Tibial artery (tissue), 4 donors: ENCODE data around the gene SPRR4.
"Not testable (repeated sequence)": the region's sequence is repeated elsewhere in the genome, so short reads cannot be mapped to it uniquely, and the experiment has no call there.

Source experiments
- DNase-seq, 2 donors: peaks; one replicate each; pipeline ENCODE4 v3.0.0-alpha.2; 2019
- H3K27ac ChIP-seq, 2 donors: fragments of 200-600 bp; sonication (generic) in 1 of 2; 1 replicate in 1 of 2; 2 replicates in 1 of 2; pipeline ENCODE4 v1.5.1; 2018 to 2019; ENCODE audit warnings: mild to moderate bottlenecking in 1 of 2
- H3K27me3 ChIP-seq, 2 donors: fragments of 200-600 bp; sonication (generic) in 1 of 2; one replicate each; pipeline versions ENCODE4 v1.5.1 to v1.6.0; 2016 to 2019
- H3K36me3 ChIP-seq, 3 donors: fragments of 200-600 bp; sonication (generic) in 2 of 3; one replicate each; pipeline ENCODE4 v1.5.1; 2016 to 2019; ENCODE audit warnings: mild to moderate bottlenecking in 2 of 3
- H3K4me1 ChIP-seq, 4 donors: fragments of 200-600 bp; sonication (generic) in 2 of 4; 1 replicate in 3 of 4; 2 replicates in 1 of 4; pipeline ENCODE4 v1.5.1; 2016 to 2019
- H3K4me3 ChIP-seq, 2 donors: fragments of 200-600 bp; sonication (generic) in 1 of 2; 1 replicate in 1 of 2; 2 replicates in 1 of 2; pipeline ENCODE4 v1.5.1; 2018 to 2019; ENCODE audit warnings: mild to moderate bottlenecking in 2 of 2
- H3K9me3 ChIP-seq, 3 donors: fragments of 200-600 bp; sonication (generic) in 1 of 3; one replicate each; pipeline ENCODE4 v1.5.1; 2016 to 2019
- CTCF ChIP-seq, 2 experiments: fragments of 200-600 bp in 1 of 2; fragments of 450-650 bp in 1 of 2; IDR thresholded peaks; one replicate each; pipeline ENCODE4 v1.5.1; 2017 to 2019; ENCODE audit warnings: antibody characterized with exemption in 2 of 2, mild to moderate bottlenecking in 1 of 2, moderate library complexity in 1 of 2
- intact Hi-C: fragments of 100-400 bp; cut with DNase I; formaldehyde crosslinking; loops from one replicate; pipeline ENCODE4 v1.15.0; 2023; ENCODE audit warnings: low total_unique reads

SPRR4 gene

GRCh38 chr1:153001382-153001781 lies 30.9 kb downstream of the SPRR4 start, which contains the start of gene SPRR3:
Gene SPRR3, plus strand, starts transcription at chr1:153001749. Its CDS starts 1,272 bp downstream, at chr1:153003021.
- no peaks in the 10 kb centered on the region for H3K4me1 ChIP-seq
- H3K27ac ChIP-seq, result no peak within 1 kb of the TSS
- intact Hi-C loops, result no loop called here
- H3K4me3 ChIP-seq, result no peak within 1 kb of the TSS
- no peak for TF ChIP-seq CTCF (IDR thresholded peaks at IDR 0.05)
- H3K36me3 ChIP-seq, result no peaks in the 10 kb centered on the region
- no peak for DNase-seq
- H3K27me3 ChIP-seq, result no peaks in the 10 kb centered on the region
- H3K9me3 ChIP-seq, result no peaks in the 10 kb centered on the region

GRCh38 chr1:153011235-153011758 lies 40.8 kb downstream of the SPRR4 start:
- H3K27me3 ChIP-seq, H3K36me3 ChIP-seq, H3K4me3 ChIP-seq, H3K9me3 ChIP-seq, DNase-seq, intact Hi-C loops, H3K4me1 ChIP-seq, H3K27ac ChIP-seq: not testable (repeated sequence)

- H3K9me3 ChIP-seq, H3K4me1 ChIP-seq, intact Hi-C loops, DNase-seq, H3K27ac ChIP-seq, H3K27me3 ChIP-seq, H3K4me3 ChIP-seq, H3K36me3 ChIP-seq: not testable (repeated sequence)
Observed at GRCh38 chr1:153021829-153022228, 51.4 kb downstream of the SPRR4 start.
